Smooth muscle cell of the brain vasculature (primary cell): ENCODE data around the gene CRADD.

Source experiments
- DNase-seq: peaks from one replicate; pipeline ENCODE4 v3.0.0-alpha.2; 2012; ENCODE audit warnings: low read depth, low spot score

Gene CRADD

DNA sequence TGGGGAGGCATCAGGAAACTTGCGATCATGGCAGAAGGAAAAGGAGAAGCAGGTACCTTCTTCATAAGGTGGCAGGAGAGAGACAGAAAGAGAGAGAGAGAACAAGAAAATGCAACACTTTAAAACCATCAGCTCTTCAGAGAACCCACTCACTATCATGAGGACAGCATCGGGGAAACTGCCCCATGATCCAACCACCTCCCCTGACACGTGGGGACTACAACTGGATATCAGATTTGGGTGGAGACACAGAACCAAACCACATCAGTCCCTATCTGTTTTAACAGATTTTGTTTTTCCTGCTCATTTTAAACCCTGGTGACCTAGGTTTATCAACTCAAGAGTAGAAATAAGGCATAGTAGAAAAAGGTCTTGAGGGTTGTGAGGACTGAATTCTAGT, 261.1 kb downstream of the CRADD start:
- DNase-seq: no peak

DNA sequence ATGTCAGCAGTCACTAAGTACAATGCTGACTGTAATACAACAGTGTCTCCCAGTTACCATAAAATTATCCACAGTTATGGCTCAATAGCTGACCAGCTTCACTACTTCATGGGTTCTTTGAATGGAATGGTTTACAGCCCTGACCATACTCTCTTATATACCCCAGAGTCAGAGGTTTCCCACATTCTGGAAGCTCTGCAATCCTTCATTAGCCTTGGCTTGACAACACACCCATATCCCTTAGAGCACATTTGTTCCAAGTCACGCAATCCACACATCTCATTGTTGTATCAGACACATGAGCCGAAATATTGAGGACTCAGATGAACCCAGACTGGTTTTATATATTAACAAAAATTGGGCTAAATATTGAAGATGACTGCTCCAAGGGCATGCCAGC, 261.8 kb downstream of the CRADD start:
- DNase-seq: no peak

DNA sequence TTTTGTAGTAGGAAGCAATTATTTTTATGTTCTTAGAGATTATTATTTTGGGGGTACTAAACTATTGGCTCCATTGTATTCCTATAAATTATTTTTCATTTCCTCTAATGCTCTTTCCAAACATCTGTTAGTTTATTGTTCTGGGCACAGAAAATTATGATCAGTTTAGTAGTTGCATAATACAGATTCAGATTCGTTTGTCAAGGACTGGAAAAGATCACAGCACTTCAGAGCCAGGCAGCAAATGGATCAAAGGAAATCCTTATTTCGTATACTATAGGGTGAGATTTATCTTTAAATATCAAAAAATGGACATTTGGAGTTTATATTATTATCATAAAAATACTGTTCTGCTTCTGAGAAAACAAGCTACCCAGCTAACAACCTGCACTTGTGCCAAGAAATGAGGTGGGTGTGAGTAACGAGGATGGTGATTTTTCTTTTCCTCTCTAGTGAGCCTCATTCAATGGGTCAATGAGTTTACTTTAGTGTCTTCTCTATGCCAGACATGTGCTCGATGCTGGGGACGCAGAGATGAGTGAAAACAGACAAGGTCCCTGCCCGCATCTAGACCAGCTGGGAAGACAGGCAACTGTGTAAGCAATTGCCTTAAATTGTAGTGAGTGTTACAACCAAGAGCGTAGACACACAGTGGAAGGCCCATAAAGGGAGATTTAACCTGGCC, 262.6 kb downstream of the CRADD start:
- DNase-seq: no peak

DNA sequence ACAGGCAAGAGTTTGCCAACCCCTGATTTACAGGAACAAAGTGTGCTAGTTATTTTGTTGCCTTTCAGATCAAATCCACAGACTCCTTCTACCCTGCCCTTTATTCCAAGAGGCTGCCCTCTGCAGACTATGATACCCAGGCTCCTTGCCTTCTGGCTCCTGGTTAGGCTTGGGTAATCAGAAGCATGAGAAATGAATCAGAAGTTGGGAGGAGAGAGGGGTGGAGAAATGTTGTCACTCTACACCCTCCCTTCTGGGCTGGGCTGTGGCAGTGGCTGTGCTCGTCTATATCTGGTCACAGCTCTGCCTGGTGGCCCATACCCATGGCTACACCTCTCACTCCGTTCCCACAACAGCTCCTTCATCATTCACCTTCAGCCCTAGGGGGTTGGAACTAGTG, 266.6 kb downstream of the CRADD start:
- no peak for DNase-seq

DNA sequence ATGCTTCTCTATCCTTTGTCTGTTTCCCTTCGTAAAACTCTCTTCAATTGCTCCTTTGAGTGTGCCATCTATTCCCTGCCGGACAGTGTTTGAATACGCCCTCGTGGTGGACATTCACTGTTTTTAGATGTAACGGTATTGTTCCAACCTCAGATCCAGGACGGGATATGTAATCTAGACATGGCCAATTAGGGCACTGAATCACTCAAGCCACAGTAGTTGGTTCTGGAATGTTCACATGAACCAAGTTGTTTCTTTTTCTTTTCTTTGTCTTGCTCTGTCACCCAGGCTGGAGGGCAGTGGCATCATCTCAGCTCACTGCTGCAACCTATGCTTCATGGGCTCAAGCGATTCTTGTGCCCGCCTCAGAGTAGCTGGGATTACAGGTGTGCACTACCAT, 267.0 kb downstream of the CRADD start:
- DNase-seq: no peak
